GM21447 (cell line): ENCODE results near the gene MAP4K5.
"Not testable (repeated sequence)": the region's sequence is repeated elsewhere in the genome, so short reads cannot be mapped to it uniquely, and the experiment has no call there.

Source experiments
- ATAC-seq: cut with Tn5 transposase; IDR thresholded peaks from one replicate; pipeline ENCODE4 v1.9.1; 2021; ENCODE audit not compliant: unreplicated experiment

The MAP4K5 gene

GRCh38 chr14:50531595-50532501, 521 bp downstream of the MAP4K5 start:
- peak; percentile 34 for ATAC-seq

- no peak for ATAC-seq
These were observed 1.5 kb downstream of the MAP4K5 start for GRCh38 chr14:50530794-50531365.

GRCh38 chr14:50530358-50530757, 2.0 kb downstream of the MAP4K5 start:
- no peak for ATAC-seq

GRCh38 chr14:50529288-50530179, 2.8 kb downstream of the MAP4K5 start:
- no peak for ATAC-seq

GRCh38 chr14:50528000-50528399, 4.4 kb downstream of the MAP4K5 start:
- ATAC-seq, result no peak

GRCh38 chr14:50524731-50525515, 7.4 kb downstream of the MAP4K5 start:
- ATAC-seq, result no peak

- ATAC-seq, result peak; percentile 44
These were observed 8.3 kb downstream of the MAP4K5 start for GRCh38 chr14:50524060-50524459.

- ATAC-seq, result no peak
These were observed 8.9 kb downstream of the MAP4K5 start for GRCh38 chr14:50523271-50524041.

- peak; percentile 58 for ATAC-seq
These were observed 10.4 kb downstream of the MAP4K5 start for GRCh38 chr14:50521912-50522341.

GRCh38 chr14:50520947-50521815, 11.2 kb downstream of the MAP4K5 start:
- ATAC-seq, result peak; percentile 67

- ATAC-seq, result no peak
These were observed 16.3 kb downstream of the MAP4K5 start for GRCh38 chr14:50516091-50516490.

GRCh38 chr14:50512463-50512862, 19.9 kb downstream of the MAP4K5 start:
- no peak for ATAC-seq

GRCh38 chr14:50510157-50510556, 22.2 kb downstream of the MAP4K5 start:
- no peak for ATAC-seq

- ATAC-seq, result not testable (repeated sequence)
These were observed 25.3 kb downstream of the MAP4K5 start for GRCh38 chr14:50507078-50507477.

GRCh38 chr14:50501642-50502041, 30.7 kb downstream of the MAP4K5 start:
- no peak for ATAC-seq

- ATAC-seq, result no peak
These were observed 35.0 kb downstream of the MAP4K5 start for GRCh38 chr14:50497351-50497750.

GRCh38 chr14:50489851-50490250, 42.5 kb downstream of the MAP4K5 start:
- ATAC-seq, result no peak

- ATAC-seq, result no peak
These were observed 43.8 kb downstream of the MAP4K5 start for GRCh38 chr14:50488521-50488920.

- ATAC-seq, result no peak
These were observed 53.3 kb downstream of the MAP4K5 start for GRCh38 chr14:50479041-50479440.
